Endodermal cell (in vitro differentiated cells): ENCODE data around the gene C12orf42. TPM values are rescaled to one million over a fixed set of nuclear protein-coding genes. Genes with fewer than 3 reads are reported as not detected.

Experiments used
- DNase-seq: peaks from one replicate; pipeline ENCODE4 v3.0.0-alpha.2; 2017
- H3K27ac ChIP-seq: 2 replicates; pipeline ENCODE4 v1.5.1; 2013; ENCODE audit warnings: mild to moderate bottlenecking, low read depth, low read length, moderate library complexity
- H3K27me3 ChIP-seq: 2 replicates; pipeline ENCODE4 v1.6.1; 2013; ENCODE audit warnings: mild to moderate bottlenecking, low read length, moderate library complexity; ENCODE audit not compliant: insufficient read depth, control insufficient read depth, poor library complexity, severe bottlenecking
- H3K36me3 ChIP-seq: 2 replicates; pipeline ENCODE4 v1.7.0; 2013; ENCODE audit warnings: mild to moderate bottlenecking, low read length, moderate library complexity; ENCODE audit not compliant: control insufficient read depth, insufficient read depth
- H3K4me1 ChIP-seq: one replicate; pipeline ENCODE4 v1.7.0; 2013; ENCODE audit warnings: low read length; ENCODE audit not compliant: control insufficient read depth, insufficient read depth
- H3K4me3 ChIP-seq: 2 replicates; pipeline ENCODE4 v1.5.1; 2013; ENCODE audit warnings: mild to moderate bottlenecking, low read length, moderate library complexity
- H3K9ac ChIP-seq: 2 replicates; pipeline ENCODE4 v1.6.1; 2013; ENCODE audit warnings: mild to moderate bottlenecking, low read length, moderate library complexity; ENCODE audit not compliant: poor library complexity, severe bottlenecking; ENCODE audit errors: extremely low read depth
- H3K9me3 ChIP-seq: 2 replicates; pipeline ENCODE4 v1.6.1; 2013; ENCODE audit warnings: mild to moderate bottlenecking, low read length, moderate library complexity; ENCODE audit not compliant: control insufficient read depth
- H3K27ac Mint-ChIP-seq: 2 replicates; pipeline ENCODE4 v1.8.0; 2020; ENCODE audit warnings: mixed read lengths
- H3K27me3 Mint-ChIP-seq: 2 replicates; pipeline ENCODE4 v1.8.0; 2021; ENCODE audit warnings: mild to moderate bottlenecking, mixed read lengths; ENCODE audit not compliant: insufficient read depth
- H3K36me3 Mint-ChIP-seq: 2 replicates; pipeline ENCODE4 v1.8.0; 2020; ENCODE audit warnings: low read depth, mixed read lengths
- H3K4me1 Mint-ChIP-seq: 2 replicates; pipeline ENCODE4 v1.8.0; 2020; ENCODE audit warnings: mixed read lengths
- H3K4me3 Mint-ChIP-seq: 2 replicates; pipeline ENCODE4 v1.8.0; 2020; ENCODE audit warnings: mild to moderate bottlenecking, moderate library complexity, mixed read lengths
- H3K9me3 Mint-ChIP-seq: 2 replicates; pipeline ENCODE4 v1.8.0; 2020; ENCODE audit warnings: mild to moderate bottlenecking, mixed read lengths
- CTCF ChIP-seq: fragments of 200-600 bp; sonication (generic); conservative IDR thresholded peaks from 2 replicates; pipeline ENCODE4 v1.5.0; 2021; ENCODE audit warnings: antibody characterized with exemption, mild to moderate bottlenecking
- WGBS, 2 experiments: methylation state at CpG; one replicate each; pipeline versions ENCODE4 v1.1.5 to v1.1.7; 2013; ENCODE audit warnings: missing lambda C conversion rate in 2 of 2, mixed read lengths in 1 of 2; ENCODE audit not compliant: insufficient coverage in 1 of 2, insufficient read length in 1 of 2; 5-methylcytosine and 5-hydroxymethylcytosine counted together
- total RNA-seq, 2 donors: library from RNA; stranded (reverse); fragmentation: NEBNext Ultra II Directional in 1 of 2; extraction: Animal tissue kit (Norgen Biotek cat#: 25700) in 1 of 2; gene quantifications; 2 replicates in 1 of 2; 3 replicates in 1 of 2; pipeline ENCODE4 v1.2.1, GENCODE V29; 2021

The C12orf42 gene
- total RNA-seq, 2 donors from 2014 or later, result not detected

- H3K9me3 ChIP-seq, result no peaks in the 10 kb centered on the region
- no peaks in the 10 kb centered on the region for H3K27me3 ChIP-seq
- H3K27ac ChIP-seq, result no peak overlapping the region
- no peak for TF ChIP-seq CTCF
- H3K36me3 ChIP-seq, result no peaks in the 10 kb centered on the region
- Mint-ChIP-seq H3K4me1 (no peaks in the 10 kb centered on the region), H3K9me3 (peaks cover 11% of the 10 kb centered on the region), H3K36me3 (no peaks in the 10 kb centered on the region), H3K27me3 (peaks cover 2% of the 10 kb centered on the region), H3K27ac (peak overlapping the region; percentile 20), H3K4me3 (no peak overlapping the region)
- 72 to 86% methylated on average over 1 to 3 of the region's 3 CpGs for WGBS, 2 experiments
- no peaks in the 10 kb centered on the region for H3K4me1 ChIP-seq
- H3K9ac ChIP-seq, result no peak overlapping the region
- peak; percentile 82 for DNase-seq
- no peak overlapping the region for H3K4me3 ChIP-seq
These were observed 26.9 kb downstream of the C12orf42 start for GRCh38 chr12:103468837-103469236.

- Mint-ChIP-seq H3K9me3 (peaks cover 11% of the 10 kb centered on the region), H3K4me3 (no peak overlapping the region), H3K36me3 (no peaks in the 10 kb centered on the region), H3K4me1 (no peaks in the 10 kb centered on the region), H3K27ac (no peak overlapping the region), H3K27me3 (no peaks in the 10 kb centered on the region)
- no peaks in the 10 kb centered on the region for H3K4me1 ChIP-seq
- H3K9ac ChIP-seq, result no peak overlapping the region
- no peak overlapping the region for H3K4me3 ChIP-seq
- H3K9me3 ChIP-seq, result no peaks in the 10 kb centered on the region
- H3K27ac ChIP-seq, result no peak overlapping the region
- DNase-seq, result no peak
- H3K36me3 ChIP-seq, result no peaks in the 10 kb centered on the region
- H3K27me3 ChIP-seq, result no peaks in the 10 kb centered on the region
- no peak for TF ChIP-seq CTCF
- 85 to 100% methylated on average over 1 to 3 of the region's 3 CpGs for WGBS, 2 experiments
These were observed 33.1 kb downstream of the C12orf42 start for GRCh38 chr12:103462675-103463074.

- Mint-ChIP-seq H3K9me3 (no peaks in the 10 kb centered on the region), H3K4me1 (no peaks in the 10 kb centered on the region), H3K4me3 (no peak overlapping the region), H3K27me3 (no peaks in the 10 kb centered on the region), H3K27ac (no peak overlapping the region), H3K36me3 (no peaks in the 10 kb centered on the region)
- Histone ChIP-seq H3K9ac (no peak overlapping the region), H3K4me3 (no peak overlapping the region), H3K4me1 (no peaks in the 10 kb centered on the region), H3K27me3 (no peaks in the 10 kb centered on the region), H3K27ac (no peak overlapping the region), H3K36me3 (no peaks in the 10 kb centered on the region), H3K9me3 (no peaks in the 10 kb centered on the region)
- 70 to 100% methylated on average over 1 to 2 of the region's 2 CpGs for WGBS, 2 experiments
- no peak for TF ChIP-seq CTCF
- DNase-seq, result no peak
These were observed 38.3 kb downstream of the C12orf42 start for GRCh38 chr12:103457471-103457870.
